Neuronal stem cell (in vitro differentiated cells): ENCODE measurements around the gene GALNS.

Experiments used
- DNase-seq: peaks from one replicate; pipeline ENCODE4 v3.0.0-alpha.2; 2013; ENCODE audit warnings: low spot score
- H2AFZ ChIP-seq: one replicate; pipeline ENCODE4 v1.6.1; 2013; ENCODE audit warnings: mild to moderate bottlenecking, low read length, inconsistent platforms
- H2AK5ac ChIP-seq: 2 replicates; pipeline ENCODE4 v1.6.1; 2013; ENCODE audit warnings: low read depth, mild to moderate bottlenecking, inconsistent platforms, low read length, moderate library complexity, mixed read lengths
- H2BK120ac ChIP-seq: 2 replicates; pipeline ENCODE4 v1.6.1; 2013; ENCODE audit warnings: low read depth, mild to moderate bottlenecking, inconsistent platforms, low read length, moderate library complexity, mixed read lengths
- H2BK12ac ChIP-seq: one replicate; pipeline ENCODE4 v1.6.1; 2013; ENCODE audit warnings: low read length, inconsistent platforms
- H2BK15ac ChIP-seq: 2 replicates; pipeline ENCODE4 v1.6.1; 2013; ENCODE audit warnings: mild to moderate bottlenecking, low read length, inconsistent platforms, mixed read lengths
- H2BK5ac ChIP-seq: one replicate; pipeline ENCODE4 v1.6.1; 2013; ENCODE audit warnings: inconsistent platforms, mild to moderate bottlenecking, low read length, moderate library complexity
- H3K14ac ChIP-seq: one replicate; pipeline ENCODE4 v1.6.1; 2013; ENCODE audit warnings: low read length, inconsistent platforms
- H3K18ac ChIP-seq: 2 replicates; pipeline ENCODE4 v1.6.1; 2013; ENCODE audit warnings: low read length, inconsistent platforms
- H3K23ac ChIP-seq: 2 replicates; pipeline ENCODE4 v1.6.1; 2013; ENCODE audit warnings: low read depth, mild to moderate bottlenecking, mixed read lengths, low read length, inconsistent platforms; ENCODE audit not compliant: poor library complexity
- H3K27ac ChIP-seq: replicated peaks from 3 replicates; pipeline ENCODE4 v1.5.1; 2013; ENCODE audit warnings: low read length, inconsistent platforms
- H3K27me3 ChIP-seq, 3 experiments: 2 replicates each; pipeline ENCODE4 v1.6.1; 2013; ENCODE audit warnings: low read length in 3 of 3, mild to moderate bottlenecking in 2 of 3, inconsistent platforms in 1 of 3, low read depth in 1 of 3, mixed read lengths in 1 of 3, moderate library complexity in 1 of 3; ENCODE audit not compliant: control insufficient read depth in 3 of 3, insufficient read depth in 3 of 3
- H3K36me3 ChIP-seq, 2 donors: replicated peaks in 1 of 2; 2 replicates each; pipeline ENCODE4 v1.6.1; 2013; ENCODE audit warnings: low read length in 2 of 2; ENCODE audit not compliant: control insufficient read depth in 2 of 2, insufficient read depth in 2 of 2
- H3K4ac ChIP-seq: 2 replicates; pipeline ENCODE4 v1.6.1; 2013; ENCODE audit warnings: inconsistent platforms, mild to moderate bottlenecking, low read length, moderate library complexity
- H3K4me1 ChIP-seq, 2 donors: 1 replicate in 1 of 2; 2 replicates in 1 of 2; pipeline ENCODE4 v1.6.1; 2013; ENCODE audit warnings: low read length in 2 of 2, low read depth in 1 of 2; ENCODE audit not compliant: control insufficient read depth in 2 of 2, insufficient read depth in 1 of 2
- H3K4me2 ChIP-seq: one replicate; pipeline ENCODE4 v1.6.1; 2013; ENCODE audit warnings: mild to moderate bottlenecking, low read length, inconsistent platforms; ENCODE audit not compliant: insufficient read depth, poor library complexity, severe bottlenecking
- H3K4me3 ChIP-seq, 2 donors: 2 replicates each; pipeline ENCODE4 v1.5.1; 2013; ENCODE audit warnings: low read length in 2 of 2, mild to moderate bottlenecking in 2 of 2, inconsistent platforms in 1 of 2, moderate library complexity in 1 of 2
- H3K79me1 ChIP-seq: one replicate; pipeline ENCODE4 v1.6.1; 2013; ENCODE audit warnings: low read depth, mild to moderate bottlenecking, inconsistent platforms, low read length, moderate library complexity
- H3K9ac ChIP-seq: one replicate; pipeline ENCODE4 v1.6.1; 2013; ENCODE audit warnings: mild to moderate bottlenecking, low read depth, low read length, inconsistent platforms; ENCODE audit not compliant: poor library complexity
- H3K9me3 ChIP-seq, 2 donors: replicated peaks in 1 of 2; 2 replicates each; pipeline versions ENCODE3 to v1.6.1; 2013; ENCODE audit warnings: low read length in 2 of 2, mild to moderate bottlenecking in 2 of 2, inconsistent platforms in 1 of 2, low read depth in 1 of 2, mixed read lengths in 1 of 2, moderate library complexity in 1 of 2; ENCODE audit not compliant: control insufficient read depth in 2 of 2, insufficient read depth in 1 of 2
- H4K8ac ChIP-seq: one replicate; pipeline ENCODE4 v1.6.1; 2013; ENCODE audit warnings: low read depth, mild to moderate bottlenecking, inconsistent platforms, low read length, moderate library complexity
- H4K91ac ChIP-seq: one replicate; pipeline ENCODE4 v1.6.1; 2013; ENCODE audit warnings: low read length, low read depth, mild to moderate bottlenecking, inconsistent platforms; ENCODE audit not compliant: poor library complexity
- WGBS, 2 donors: extraction: QIAGEN DNeasy Blood & Tissue Kit; methylation state at CpG; one replicate each; pipeline ENCODE4 v1.1.7; 2013; ENCODE audit warnings: missing lambda C conversion rate in 2 of 2, mixed read lengths in 1 of 2; ENCODE audit not compliant: insufficient read length in 2 of 2, insufficient replicate concordance in 1 of 2; ENCODE audit errors: extremely low coverage in 2 of 2; 5-methylcytosine and 5-hydroxymethylcytosine counted together

Gene GALNS

GRCh38 chr16:88798772-88799455 is 57.8 kb downstream of the GALNS start:
- Histone ChIP-seq H3K14ac (no peak overlapping the region), H3K23ac (no peak overlapping the region), H3K36me3 (peaks cover 0 to 2% of the 10 kb centered on the region in 2 donors), H2BK5ac (peak overlapping the region; percentile 54), H3K4me1 (no peaks in the 10 kb centered on the region), H2BK120ac (no peak overlapping the region), H3K4me2 (no peak overlapping the region), H3K9ac (no peak overlapping the region), H4K91ac (no peak overlapping the region), H3K4me3 (no peak overlapping the region), H3K4ac (no peak overlapping the region), H2BK12ac (no peak overlapping the region), H3K27me3 (no peaks in the 10 kb centered on the region), H2AK5ac (no peak overlapping the region), H2BK15ac (no peak overlapping the region), H3K18ac (no peak overlapping the region), H4K8ac (no peak overlapping the region), H3K27ac (no peak overlapping the region), H3K9me3 (peaks cover 2% of the 10 kb centered on the region in 2 donors), H2AFZ (no peak overlapping the region), H3K79me1 (peaks cover 2% of the 10 kb centered on the region)
- DNase-seq: no peak

GRCh38 chr16:88798073-88798472 is 58.7 kb downstream of the GALNS start:
- H3K18ac ChIP-seq: no peak overlapping the region
- no peak overlapping the region for H3K4ac ChIP-seq
- H3K27me3 ChIP-seq: peaks cover 0 to 3% (median 0%) of the 10 kb centered on the region in 3 experiments
- no peak overlapping the region for H4K8ac ChIP-seq
- peaks cover 0 to 2% of the 10 kb centered on the region in 2 donors for H3K36me3 ChIP-seq
- no peak overlapping the region for H3K23ac ChIP-seq
- no peak overlapping the region for H2AFZ ChIP-seq
- H3K4me3 ChIP-seq: peak overlapping the region in 1 of 2 donors; percentile 22
- H3K14ac ChIP-seq: no peak overlapping the region
- no peak overlapping the region for H3K27ac ChIP-seq
- no peak overlapping the region for H4K91ac ChIP-seq
- no peak overlapping the region for H2BK12ac ChIP-seq
- DNase-seq: no peak
- no peak overlapping the region for H2BK5ac ChIP-seq
- 100% methylated on average over 1 of the region's 4 CpGs; no CpG with 5 or more reads in 1 of the 2 donors for WGBS, 2 donors
- H3K9ac ChIP-seq: no peak overlapping the region
- H2BK15ac ChIP-seq: no peak overlapping the region
- H3K4me2 ChIP-seq: no peak overlapping the region
- no peaks in the 10 kb centered on the region for H3K79me1 ChIP-seq
- H2BK120ac ChIP-seq: no peak overlapping the region
- peaks cover 2% of the 10 kb centered on the region in 2 donors for H3K9me3 ChIP-seq
- H3K4me1 ChIP-seq: peaks cover 0 to 1% of the 10 kb centered on the region in 2 donors
- H2AK5ac ChIP-seq: no peak overlapping the region

GRCh38 chr16:88796278-88796677 is 60.5 kb downstream of the GALNS start:
- no peak overlapping the region for H3K27ac ChIP-seq
- H2BK15ac ChIP-seq: no peak overlapping the region
- no peak overlapping the region for H2BK12ac ChIP-seq
- H3K4me2 ChIP-seq: no peak overlapping the region
- no peak overlapping the region for H2AK5ac ChIP-seq
- no peak overlapping the region for H4K8ac ChIP-seq
- H3K36me3 ChIP-seq: peaks cover 0 to 2% of the 10 kb centered on the region in 2 donors
- H3K79me1 ChIP-seq: no peaks in the 10 kb centered on the region
- no peak overlapping the region for H2BK120ac ChIP-seq
- H4K91ac ChIP-seq: no peak overlapping the region
- no peak overlapping the region for H3K9ac ChIP-seq
- H3K4me1 ChIP-seq: peaks cover 2 to 15% of the 10 kb centered on the region in 2 donors
- no peak overlapping the region for H3K18ac ChIP-seq
- H2BK5ac ChIP-seq: no peak overlapping the region
- no peak overlapping the region for H3K4me3 ChIP-seq
- no peak overlapping the region for H3K14ac ChIP-seq
- H3K23ac ChIP-seq: no peak overlapping the region
- no CpG with 5 or more reads among the region's 4 CpGs for WGBS, 2 donors
- H3K9me3 ChIP-seq: peaks cover 2% of the 10 kb centered on the region in 2 donors
- H3K27me3 ChIP-seq: peaks cover 0 to 12% (median 0%) of the 10 kb centered on the region in 3 experiments
- H3K4ac ChIP-seq: no peak overlapping the region
- H2AFZ ChIP-seq: no peak overlapping the region
- DNase-seq: no peak

- H3K23ac ChIP-seq: peak overlapping the region; percentile 94
- no peak for DNase-seq
- H3K27me3 ChIP-seq: peaks cover 0 to 12% (median 0%) of the 10 kb centered on the region in 3 experiments
Observed at GRCh38 chr16:88793251-88793954, 63.3 kb downstream of the GALNS start.

More at GRCh38 chr16:88793251-88793954, 63.3 kb downstream of the GALNS start:
- no peak overlapping the region for H3K4me2 ChIP-seq
- H4K8ac ChIP-seq: no peak overlapping the region
- H3K9ac ChIP-seq: peak overlapping the region; percentile 60
- WGBS, 2 donors: no CpG with 5 or more reads among the region's 35 CpGs
- H3K27ac ChIP-seq: no peak overlapping the region
- peak overlapping the region; percentile 99 for H2AK5ac ChIP-seq
- H2BK12ac ChIP-seq: peak overlapping the region; percentile 24
- no peak overlapping the region for H2AFZ ChIP-seq
- no peak overlapping the region for H4K91ac ChIP-seq
- H3K9me3 ChIP-seq: no peaks in the 10 kb centered on the region
- peak overlapping the region; percentile 60 for H2BK5ac ChIP-seq
- H3K36me3 ChIP-seq: peaks cover 0 to 2% of the 10 kb centered on the region in 2 donors
- H3K4ac ChIP-seq: no peak overlapping the region
- H3K14ac ChIP-seq: peak overlapping the region; percentile 25
- no peaks in the 10 kb centered on the region for H3K79me1 ChIP-seq
- H3K18ac ChIP-seq: peak overlapping the region; percentile 90
- H2BK15ac ChIP-seq: peak overlapping the region; percentile 99
- H3K4me3 ChIP-seq: no peak overlapping the region
- H3K4me1 ChIP-seq: peaks cover 8 to 20% of the 10 kb centered on the region in 2 donors
- H2BK120ac ChIP-seq: no peak overlapping the region
